ENCODE results near the gene OXGR1. TPM values are rescaled to one million over a fixed set of nuclear protein-coding genes. Genes with fewer than 3 reads are reported as not detected.

Gene OXGR1
- total RNA-seq, 1 experiment from 2014 or later: not detected

DNA sequence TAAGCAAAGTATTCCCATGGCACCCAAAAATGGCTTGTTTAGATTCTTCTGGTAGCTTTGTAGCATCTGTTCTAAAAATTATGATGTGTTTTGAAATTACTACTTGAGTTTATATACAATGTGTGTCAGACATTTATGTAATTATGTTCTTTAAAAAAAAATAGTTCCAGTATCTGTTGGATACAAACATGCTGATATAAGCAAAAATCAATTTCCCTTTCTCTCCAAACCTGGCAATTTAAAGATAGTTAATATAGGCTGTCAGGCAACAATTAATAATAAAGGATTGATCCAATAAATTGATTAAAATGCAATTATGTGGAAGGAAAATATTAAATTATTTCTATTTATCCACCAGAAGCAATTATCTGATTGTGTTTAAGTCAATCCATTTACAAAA, 41.7 kb downstream of the OXGR1 start:
- Histone ChIP-seq H3K56ac (ENCODE audit: insufficient read length, low read depth, low read length) (no peak overlapping the region), H2BK12ac (ENCODE audit: insufficient read length, low read depth, low read length) (no peak overlapping the region), H2BK20ac (ENCODE audit: low read depth, low read length, poor library complexity, severe bottlenecking) (no peak overlapping the region), H3K4me2 (ENCODE audit: insufficient read depth, insufficient read length, low read length) (no peak overlapping the region), H2AK5ac (ENCODE audit: insufficient read length, low read length) (no peak overlapping the region), H3K79me2 (ENCODE audit: insufficient read depth, low read length) (no peaks in the 10 kb centered on the region), H3K27me3 (ENCODE audit: insufficient read depth, low read length) (no peaks in the 10 kb centered on the region), H4K8ac (replicated peaks; ENCODE audit: insufficient read length, low read depth, low read length) (no peak overlapping the region), H3K23ac (ENCODE audit: insufficient read length, low read depth, low read length) (no peak overlapping the region), H3K79me1 (ENCODE audit: insufficient read depth, low read depth, low read length, poor library complexity, severe bottlenecking) (no peaks in the 10 kb centered on the region), H2BK15ac (ENCODE audit: low read depth, low read length) (no peak overlapping the region), H2BK120ac (ENCODE audit: low read depth, low read length, poor library complexity, severe bottlenecking) (no peak overlapping the region), H3K9ac (ENCODE audit: extremely low read depth, insufficient read length, low read length) (no peak overlapping the region), H4K91ac (ENCODE audit: insufficient read length, low read depth, low read length) (no peak overlapping the region), H3K9me3 (ENCODE audit: control insufficient read depth, low read depth, low read length) (no peaks in the 10 kb centered on the region), H3T11ph (ENCODE audit: low read length) (no peak overlapping the region), H3K23me2 (ENCODE audit: insufficient read length, low read depth, low read length, poor library complexity, severe bottlenecking) (no peaks in the 10 kb centered on the region), H3K18ac (ENCODE audit: insufficient read length, low read depth, low read length) (no peak overlapping the region), H4K5ac (ENCODE audit: insufficient read length, low read depth, low read length) (no peak overlapping the region), H3K14ac (ENCODE audit: insufficient read depth, low read length) (no peak overlapping the region), H3K4me1 (ENCODE audit: insufficient read depth, low read length) (no peaks in the 10 kb centered on the region), H2AFZ (ENCODE audit: low read length) (no peak overlapping the region), H3K27ac (ENCODE audit: insufficient read length, low read depth, low read length) (no peak overlapping the region), H4K20me1 (ENCODE audit: control insufficient read depth, insufficient read depth, insufficient read length) (no peaks in the 10 kb centered on the region), H2BK5ac (ENCODE audit: insufficient read length, low read length) (no peak overlapping the region), H3K4ac (ENCODE audit: low read depth, low read length) (no peak overlapping the region)
- TF ChIP-seq, protein P1, sequence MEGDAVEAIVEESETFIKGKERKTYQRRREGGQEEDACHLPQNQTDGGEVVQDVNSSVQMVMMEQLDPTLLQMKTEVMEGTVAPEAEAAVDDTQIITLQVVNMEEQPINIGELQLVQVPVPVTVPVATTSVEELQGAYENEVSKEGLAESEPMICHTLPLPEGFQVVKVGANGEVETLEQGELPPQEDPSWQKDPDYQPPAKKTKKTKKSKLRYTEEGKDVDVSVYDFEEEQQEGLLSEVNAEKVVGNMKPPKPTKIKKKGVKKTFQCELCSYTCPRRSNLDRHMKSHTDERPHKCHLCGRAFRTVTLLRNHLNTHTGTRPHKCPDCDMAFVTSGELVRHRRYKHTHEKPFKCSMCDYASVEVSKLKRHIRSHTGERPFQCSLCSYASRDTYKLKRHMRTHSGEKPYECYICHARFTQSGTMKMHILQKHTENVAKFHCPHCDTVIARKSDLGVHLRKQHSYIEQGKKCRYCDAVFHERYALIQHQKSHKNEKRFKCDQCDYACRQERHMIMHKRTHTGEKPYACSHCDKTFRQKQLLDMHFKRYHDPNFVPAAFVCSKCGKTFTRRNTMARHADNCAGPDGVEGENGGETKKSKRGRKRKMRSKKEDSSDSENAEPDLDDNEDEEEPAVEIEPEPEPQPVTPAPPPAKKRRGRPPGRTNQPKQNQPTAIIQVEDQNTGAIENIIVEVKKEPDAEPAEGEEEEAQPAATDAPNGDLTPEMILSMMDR (conservative IDR thresholded peaks at IDR 0.05): no peak
- Mint-ChIP-seq H3K36me3 (ENCODE audit: insufficient read depth in 1 of 3, low read depth in 3 of 3) (no peaks in the 10 kb centered on the region; a peak in 1 of 7 replicates), H3K27ac (no peak overlapping the region), H3K4me1 (peaks cover 4 to 8% of the 10 kb centered on the region in 2 experiments), H3K9me3 (peaks cover 0 to 2% of the 10 kb centered on the region in 2 experiments; a peak in 1 of 5 replicates), H3K4me3 (no peak overlapping the region), H3K27me3 (ENCODE audit: low read depth) (peaks cover 1% of the 10 kb centered on the region)
- no peak for DNase-seq

Measured in H9 (cell line).